Thyroid gland (tissue), 4 donors: Measurements from ENCODE around the gene RASD1. TPM values are rescaled to one million over a fixed set of nuclear protein-coding genes. Genes with fewer than 3 reads are reported as not detected.
"Not testable (repeated sequence)": the region's sequence is repeated elsewhere in the genome, so short reads cannot be mapped to it uniquely, and the experiment has no call there.

Source experiments
- DNase-seq, 2 donors: peaks; one replicate each; pipeline ENCODE4 v3.0.0-alpha.2; 2019
- H3K27ac ChIP-seq, 3 donors: fragments of 200-600 bp; sonication (generic); 1 replicate in 2 of 3; 2 replicates in 1 of 3; pipeline ENCODE4 v1.5.1; 2016 to 2019; ENCODE audit warnings: mild to moderate bottlenecking in 1 of 3, moderate library complexity in 1 of 3
- H3K27me3 ChIP-seq: fragments of 200-600 bp; sonication (generic); one replicate; pipeline ENCODE4 v1.5.1; 2019
- H3K36me3 ChIP-seq, 2 donors: fragments of 200-600 bp; sonication (generic); one replicate each; pipeline ENCODE4 v1.5.1; 2016 to 2019
- H3K4me1 ChIP-seq, 2 donors: fragments of 200-600 bp; sonication (generic); one replicate each; pipeline ENCODE4 v1.5.1; 2017 to 2019
- H3K4me3 ChIP-seq, 3 donors: fragments of 200-600 bp; sonication (generic); replicated peaks in 1 of 3; 1 replicate in 2 of 3; 2 replicates in 1 of 3; pipeline ENCODE4 v1.5.1; 2016; ENCODE audit warnings: mild to moderate bottlenecking in 1 of 3
- H3K9me3 ChIP-seq: fragments of 200-600 bp; sonication (generic); one replicate; pipeline ENCODE4 v1.5.1; 2017
- CTCF ChIP-seq, 6 experiments: fragments of 200-600 bp in 3 of 6; fragments of 450-650 bp in 3 of 6; sonication (generic) in 3 of 6; IDR thresholded peaks; one replicate each; pipeline ENCODE4 v1.5.1; 2016 to 2019; ENCODE audit warnings: antibody characterized with exemption in 6 of 6, mild to moderate bottlenecking in 2 of 6, inconsistent platforms in 1 of 6, moderate library complexity in 1 of 6
- POLR2A ChIP-seq, 2 donors: fragments of 450-650 bp; IDR thresholded peaks; one replicate each; pipeline ENCODE4 v1.6.1; 2017; ENCODE audit warnings: antibody characterized with exemption in 2 of 2, mild to moderate bottlenecking in 2 of 2, moderate library complexity in 1 of 2
- WGBS, 2 donors: methylation state at CpG; one replicate each; pipeline ENCODE4 v1.1.5; 2017; 5-methylcytosine and 5-hydroxymethylcytosine counted together
- intact Hi-C: fragments of 100-400 bp; cut with DNase I; formaldehyde crosslinking; loops from one replicate; pipeline ENCODE4 v1.15.1; 2023
- total RNA-seq, 4 donors: library from RNA; depleted of rRNA; stranded (reverse); fragments of >200 nt; gene quantifications; one replicate each; pipeline ENCODE4 v1.2.3, GENCODE V29; 2016

Gene RASD1
- total RNA-seq, 4 donors from 2014 or later = 114 to 149 (median 141) TPM

GRCh38 chr17:17492571-17492970 lies 3.6 kb downstream of the RASD1 start:
- DNase-seq = no peak
- H3K4me3 ChIP-seq = no peak overlapping the region
- H3K9me3 ChIP-seq = no peaks in the 10 kb centered on the region
- TF ChIP-seq CTCF (IDR thresholded peaks at IDR 0.05) (no peak), POLR2A (IDR thresholded peaks at IDR 0.05) (no peak)
- H3K27me3 ChIP-seq = no peaks in the 10 kb centered on the region
- intact Hi-C loops = no loop called here
- H3K27ac ChIP-seq = peak overlapping the region in 1 of 3 donors; percentile 96
- peaks cover 7 to 18% of the 10 kb centered on the region in 2 donors for H3K4me1 ChIP-seq
- peaks cover 24% of the 10 kb centered on the region in 2 donors for H3K36me3 ChIP-seq
- WGBS, 2 donors = 90 to 92% methylated on average over 9 of the region's 9 CpGs

GRCh38 chr17:17492085-17492484 lies 4.1 kb downstream of the RASD1 start:
- no peak for TF ChIP-seq CTCF (IDR thresholded peaks at IDR 0.05)
- Histone ChIP-seq H3K4me3 (no peak overlapping the region), H3K36me3 (peaks cover 26 to 28% of the 10 kb centered on the region in 2 donors), H3K27ac (no peak overlapping the region), H3K9me3 (no peaks in the 10 kb centered on the region), H3K4me1 (peaks cover 7 to 16% of the 10 kb centered on the region in 2 donors), H3K27me3 (no peaks in the 10 kb centered on the region)
- 84 to 85% methylated on average over 11 of the region's 11 CpGs for WGBS, 2 donors
- intact Hi-C loops = no loop called here
- no peak for DNase-seq

GRCh38 chr17:17491546-17491988 lies 4.6 kb downstream of the RASD1 start:
- no peak overlapping the region for H3K27ac ChIP-seq

GRCh38 chr17:17491031-17491471 lies 5.1 kb downstream of the RASD1 start:
- intact Hi-C loops = no loop called here
- TF ChIP-seq POLR2A (IDR thresholded peaks at IDR 0.05) (no peak), CTCF (IDR thresholded peaks at IDR 0.05) (no peak)
- Histone ChIP-seq H3K4me1 (peaks cover 5 to 13% of the 10 kb centered on the region in 2 donors), H3K27ac (no peak overlapping the region), H3K36me3 (peaks cover 26 to 28% of the 10 kb centered on the region in 2 donors), H3K9me3 (no peaks in the 10 kb centered on the region), H3K4me3 (no peak overlapping the region), H3K27me3 (no peaks in the 10 kb centered on the region)
- DNase-seq = no peak
- 84 to 97% methylated on average over 10 of the region's 10 CpGs for WGBS, 2 donors

More at GRCh38 chr17:17491546-17491988, 4.6 kb downstream of the RASD1 start:
- no peak for DNase-seq
- Histone ChIP-seq H3K4me3 (no peak overlapping the region), H3K36me3 (peaks cover 26 to 28% of the 10 kb centered on the region in 2 donors), H3K27me3 (no peaks in the 10 kb centered on the region), H3K4me1 (peaks cover 5 to 13% of the 10 kb centered on the region in 2 donors), H3K9me3 (no peaks in the 10 kb centered on the region)
- TF ChIP-seq CTCF (IDR thresholded peaks at IDR 0.05) (no peak), POLR2A (IDR thresholded peaks at IDR 0.05) (no peak)
- 89 to 95% methylated on average over 17 of the region's 17 CpGs for WGBS, 2 donors
- intact Hi-C loops = no loop called here

- Histone ChIP-seq H3K27me3 (no peaks in the 10 kb centered on the region), H3K4me3 (no peak overlapping the region), H3K36me3 (peaks cover 16 to 21% of the 10 kb centered on the region in 2 donors), H3K27ac (no peak overlapping the region), H3K9me3 (no peaks in the 10 kb centered on the region), H3K4me1 (peaks cover 0 to 2% of the 10 kb centered on the region in 2 donors)
- 50% methylated on average over 2 of the region's 2 CpGs for WGBS, 2 donors
- DNase-seq = no peak
- intact Hi-C loops = no loop called here
- no peak for TF ChIP-seq POLR2A (IDR thresholded peaks at IDR 0.05)
Measured at GRCh38 chr17:17487998-17488397, 8.2 kb downstream of the RASD1 start.

GRCh38 chr17:17486416-17486815 lies 9.8 kb downstream of the RASD1 start:
- intact Hi-C loops, DNase-seq, H3K4me1 ChIP-seq, H3K4me3 ChIP-seq, H3K9me3 ChIP-seq, H3K27me3 ChIP-seq, H3K27ac ChIP-seq: not testable (repeated sequence)
- 81% methylated on average over 4 of the region's 23 CpGs; no CpG with 5 or more reads in 1 of the 2 donors for WGBS, 2 donors
- H3K36me3 ChIP-seq = peaks cover 8 to 11% of the 10 kb centered on the region in 2 donors
